Common myeloid progenitor, CD34-positive (primary cell): Measurements from ENCODE around the gene UMODL1.

Experiments used
- CTCF ChIA-PET: fragments of 350-600 bp; sonication (Branson Sonifier 250); formaldehyde crosslinking; loops from one replicate; lab custom pipeline; 2021; ENCODE audit warnings: antibody characterized with exemption; lab: Charles Lee
- POLR2A ChIA-PET: fragments of 350-600 bp; sonication (Branson Sonifier 250); formaldehyde crosslinking; loops from one replicate; lab custom pipeline; 2021; ENCODE audit warnings: antibody characterized with exemption; lab: Charles Lee
- DNase-seq, 3 donors: peaks; one replicate each; pipeline versions ENCODE4 v3.0.0 to v3.0.0-alpha.2; 2013
- H3K27ac ChIP-seq, 2 experiments: 1 replicate in 1 of 2; 2 replicates in 1 of 2; pipeline ENCODE4 v1.7.0; 2013; ENCODE audit warnings: inconsistent platforms in 2 of 2, low read length in 2 of 2, mild to moderate bottlenecking in 2 of 2, low read depth in 1 of 2, moderate library complexity in 1 of 2; ENCODE audit not compliant: severe bottlenecking in 2 of 2, insufficient read depth in 1 of 2, poor library complexity in 1 of 2
- H3K27me3 ChIP-seq, 5 experiments: replicated peaks in 2 of 5; 1 replicate in 3 of 5; 2 replicates in 2 of 5; pipeline versions ENCODE4 v1.6.1 to v1.7.0; 2013; ENCODE audit warnings: low read length in 4 of 5, mild to moderate bottlenecking in 2 of 5, moderate library complexity in 2 of 5, inconsistent platforms in 1 of 5; ENCODE audit not compliant: insufficient read depth in 5 of 5, control insufficient read depth in 4 of 5
- H3K36me3 ChIP-seq, 4 experiments: 1 replicate in 2 of 4; 2 replicates in 2 of 4; pipeline versions ENCODE4 v1.6.1 to v1.7.0; 2013; ENCODE audit warnings: low read length in 3 of 4, control low read depth in 1 of 4, mild to moderate bottlenecking in 1 of 4; ENCODE audit not compliant: control insufficient read depth in 4 of 4, insufficient read depth in 4 of 4
- H3K4me1 ChIP-seq, 4 experiments: 1 replicate in 3 of 4; 2 replicates in 1 of 4; pipeline versions ENCODE4 v1.6.1 to v1.7.1; 2013; ENCODE audit warnings: low read length in 3 of 4, mild to moderate bottlenecking in 3 of 4, control low read depth in 1 of 4, inconsistent platforms in 1 of 4, moderate library complexity in 1 of 4; ENCODE audit not compliant: control insufficient read depth in 4 of 4, insufficient read depth in 4 of 4; ENCODE audit errors: control extremely low read depth in 1 of 4
- H3K4me3 ChIP-seq, 7 experiments: 1 replicate in 4 of 7; 2 replicates in 3 of 7; pipeline versions ENCODE4 v1.5.1 to v1.7.0; 2013; ENCODE audit warnings: mild to moderate bottlenecking in 7 of 7, low read length in 6 of 7, moderate library complexity in 6 of 7, inconsistent platforms in 2 of 7, low read depth in 2 of 7, control low read depth in 1 of 7; ENCODE audit not compliant: insufficient read depth in 4 of 7, control insufficient read depth in 1 of 7; ENCODE audit errors: extremely low read depth in 1 of 7
- H3K9me3 ChIP-seq, 5 experiments: 1 replicate in 4 of 5; 2 replicates in 1 of 5; pipeline versions ENCODE4 v1.6.1 to v1.7.1; 2013; ENCODE audit warnings: low read length in 4 of 5, mild to moderate bottlenecking in 2 of 5, inconsistent platforms in 1 of 5, low read depth in 1 of 5, moderate library complexity in 1 of 5; ENCODE audit not compliant: control insufficient read depth in 4 of 5, insufficient read depth in 2 of 5; ENCODE audit errors: control extremely low read depth in 1 of 5
- WGBS: methylation state at CpG from one replicate; pipeline ENCODE4 v1.1.5; 2013; ENCODE audit not compliant: insufficient coverage; 5-methylcytosine and 5-hydroxymethylcytosine counted together

Gene UMODL1

DNA sequence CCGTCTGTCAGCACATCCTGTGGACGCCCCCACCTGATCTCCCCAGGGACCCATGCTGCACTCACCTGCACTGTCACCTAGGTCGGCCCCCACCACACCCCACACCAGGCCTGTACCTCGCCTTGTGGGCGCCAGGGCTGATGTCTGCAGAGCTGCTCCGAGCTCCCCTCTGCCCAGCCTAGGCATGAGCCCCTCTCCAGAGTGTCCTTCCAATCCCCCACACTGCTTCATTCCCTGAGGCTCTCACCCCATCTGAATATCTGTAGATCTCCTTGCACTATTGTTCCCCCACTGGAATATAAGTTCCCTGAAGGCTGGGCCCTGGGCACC is 12.2 kb downstream of the UMODL1 start:
- Histone ChIP-seq H3K4me1 (peaks cover 0 to 24% (median 23%) of the 10 kb centered on the region in 4 experiments), H3K4me3 (no peak overlapping the region), H3K9me3 (no peaks in the 10 kb centered on the region), H3K36me3 (no peaks in the 10 kb centered on the region), H3K27ac (no peak overlapping the region), H3K27me3 (no peaks in the 10 kb centered on the region)
- CTCF ChIA-PET = interaction anchor here (1.0 to 5.0 kb wide), 4 partner anchors 8 to 25 kb away, joined by 3 to 21 read pairs (median 8); no protein-coding TSS in a partner anchor
- POLR2A ChIA-PET = no interaction called here
- WGBS = 98% methylated on average over 6 of the region's 6 CpGs
- no peak for DNase-seq

- Histone ChIP-seq H3K27ac (no peak overlapping the region), H3K27me3 (no peaks in the 10 kb centered on the region), H3K4me3 (no peak overlapping the region), H3K4me1 (peaks cover 0 to 24% (median 21%) of the 10 kb centered on the region in 4 experiments), H3K9me3 (no peaks in the 10 kb centered on the region), H3K36me3 (no peaks in the 10 kb centered on the region)
- ChIA-PET POLR2A (no interaction called here), CTCF (interaction anchor here (1.0 to 5.0 kb wide), 3 partner anchors 9 to 24 kb away, joined by 3 to 21 read pairs (median 10); no protein-coding TSS in a partner anchor)
- 97% methylated on average over 8 of the region's 12 CpGs for WGBS
- DNase-seq = no peak
Observed at GRCh38 chr21:42084079-42084478, 13.0 kb downstream of the UMODL1 start.

GRCh38 chr21:42085246-42086077 is 14.3 kb downstream of the UMODL1 start:
- POLR2A ChIA-PET = interaction anchor here (0.5 kb wide), 1 partner anchor 179 kb away, joined by 3 read pairs; no protein-coding TSS in a partner anchor
- Histone ChIP-seq H3K36me3 (no peaks in the 10 kb centered on the region), H3K27me3 (no peaks in the 10 kb centered on the region), H3K27ac (no peak overlapping the region), H3K4me3 (no peak overlapping the region), H3K4me1 (peaks cover 0 to 13% (median 9%) of the 10 kb centered on the region in 4 experiments), H3K9me3 (no peaks in the 10 kb centered on the region)
- no peak for DNase-seq
- CTCF ChIA-PET = interaction anchor here (0.9 to 2.8 kb wide), 3 partner anchors 10 to 80 kb away, joined by 3 to 11 read pairs (median 5); no protein-coding TSS in a partner anchor
- WGBS = 90% methylated on average over 10 of the region's 16 CpGs

DNA sequence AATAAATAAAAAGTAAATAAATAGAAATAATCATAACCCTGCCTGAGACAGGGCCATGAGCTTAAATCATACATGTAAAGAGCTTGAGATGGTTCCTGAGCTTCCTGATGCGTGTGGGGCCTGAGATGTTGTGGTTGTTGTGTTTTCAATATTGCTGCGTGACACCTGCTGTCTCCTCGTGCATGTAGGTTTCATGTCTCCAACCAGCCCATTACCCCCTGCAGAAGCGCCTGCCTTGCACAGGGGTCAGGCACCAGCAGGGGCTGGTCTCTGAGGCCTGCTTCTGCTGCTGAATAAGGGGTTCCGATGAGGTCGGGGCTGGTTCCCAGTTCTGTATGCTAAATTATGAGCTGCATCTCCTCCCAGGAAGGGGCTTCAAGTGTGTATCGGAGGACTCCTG is 15.9 kb downstream of the UMODL1 start:
- CTCF ChIA-PET = interaction anchor here (0.8 to 2.8 kb wide), 5 partner anchors 10 to 52 kb away, joined by 3 to 11 read pairs (median 4); no protein-coding TSS in a partner anchor
- no peaks in the 10 kb centered on the region for H3K36me3 ChIP-seq
- no peak for DNase-seq
- no peaks in the 10 kb centered on the region for H3K27me3 ChIP-seq
- no peak overlapping the region for H3K27ac ChIP-seq
- H3K4me3 ChIP-seq = no peak overlapping the region
- H3K9me3 ChIP-seq = no peaks in the 10 kb centered on the region
- 100% methylated on average over 6 of the region's 7 CpGs for WGBS
- POLR2A ChIA-PET = no interaction called here
- H3K4me1 ChIP-seq = peaks cover 0 to 5% (median 2%) of the 10 kb centered on the region in 4 experiments

GRCh38 chr21:42088148-42088547 is 17.0 kb downstream of the UMODL1 start:
- ChIA-PET POLR2A (no interaction called here), CTCF (no interaction called here)
- Histone ChIP-seq H3K36me3 (no peaks in the 10 kb centered on the region), H3K4me1 (peaks cover 0 to 5% (median 2%) of the 10 kb centered on the region in 4 experiments), H3K4me3 (no peak overlapping the region), H3K9me3 (no peaks in the 10 kb centered on the region), H3K27ac (no peak overlapping the region), H3K27me3 (no peaks in the 10 kb centered on the region)
- no peak for DNase-seq
- 97% methylated on average over 14 of the region's 14 CpGs for WGBS

DNA sequence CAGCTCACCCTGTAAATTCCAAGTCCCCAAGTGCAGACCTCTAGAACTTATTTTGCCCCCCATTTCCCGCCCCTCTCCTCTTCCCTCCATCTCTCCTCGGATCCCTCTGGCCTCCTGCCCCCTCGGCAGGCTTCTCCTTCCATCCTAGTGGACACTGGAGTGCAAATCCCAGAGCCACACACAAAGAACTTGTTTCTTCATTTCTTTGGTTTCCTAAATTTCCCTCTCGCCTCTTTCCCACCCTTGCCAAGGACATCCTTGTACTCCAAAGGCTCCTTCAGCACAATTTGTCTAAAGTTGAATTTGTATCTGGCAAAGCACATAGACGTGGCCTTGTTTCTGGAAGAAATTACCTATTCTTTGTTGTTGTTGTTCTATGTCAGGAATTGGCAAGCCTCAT is 17.5 kb downstream of the UMODL1 start:
- H3K27ac ChIP-seq = no peak overlapping the region
- peaks cover 0 to 5% (median 2%) of the 10 kb centered on the region in 4 experiments for H3K4me1 ChIP-seq
- ChIA-PET CTCF (no interaction called here), POLR2A (no interaction called here)
- H3K4me3 ChIP-seq = no peak overlapping the region
- H3K36me3 ChIP-seq = no peaks in the 10 kb centered on the region
- H3K27me3 ChIP-seq = no peaks in the 10 kb centered on the region
- DNase-seq = no peak
- no peaks in the 10 kb centered on the region for H3K9me3 ChIP-seq
- WGBS = 98% methylated on average over 5 of the region's 5 CpGs

DNA sequence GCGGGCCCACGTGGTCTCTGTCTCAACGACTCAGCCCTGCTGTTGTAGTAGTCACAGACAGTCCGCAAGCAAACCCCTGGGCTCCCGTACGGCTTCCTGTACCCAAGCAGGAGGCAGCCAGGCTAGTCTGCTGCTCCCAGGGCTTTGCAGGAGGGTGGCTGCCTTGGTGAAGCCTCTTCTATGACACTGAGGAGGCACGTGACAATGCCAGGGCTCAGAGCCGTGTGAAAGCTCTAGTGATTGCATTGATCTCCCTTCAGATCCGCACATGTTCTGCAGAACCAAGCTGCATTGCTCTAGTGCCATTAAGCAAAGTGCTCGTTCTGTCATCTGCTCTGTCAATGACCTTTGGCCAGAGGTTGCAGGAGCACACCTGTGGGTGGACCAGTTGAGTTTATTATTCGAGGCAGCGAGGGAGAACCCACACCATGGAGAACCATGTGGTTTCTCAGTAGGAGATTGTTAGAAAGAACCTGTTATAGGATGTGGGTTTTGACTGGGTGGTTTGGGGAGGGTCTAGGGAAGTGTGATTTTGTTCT is 18.0 kb downstream of the UMODL1 start:
- no peaks in the 10 kb centered on the region for H3K27me3 ChIP-seq
- H3K9me3 ChIP-seq = no peaks in the 10 kb centered on the region
- CTCF ChIA-PET = no interaction called here
- POLR2A ChIA-PET = no interaction called here
- H3K4me3 ChIP-seq = no peak overlapping the region
- WGBS = 88% methylated on average over 12 of the region's 12 CpGs
- DNase-seq = no peak
- H3K36me3 ChIP-seq = no peaks in the 10 kb centered on the region
- H3K4me1 ChIP-seq = peaks cover 0 to 5% (median 2%) of the 10 kb centered on the region in 4 experiments
- H3K27ac ChIP-seq = no peak overlapping the region
